Smooth muscle cell (in vitro differentiated cells): ENCODE measurements around the gene INTS1. TPM values are rescaled to one million over a fixed set of nuclear protein-coding genes. Genes with fewer than 3 reads are reported as not detected.

Experiments used
- DNase-seq: peaks from one replicate; lab custom pipeline; 2025; ENCODE audit not compliant: unreplicated experiment; lab: John Stamatoyannopoulos, UW
- H2AFZ ChIP-seq: fragments of 200-600 bp; sonication (generic); 2 replicates; pipeline ENCODE4 v1.6.0; 2016; ENCODE audit warnings: antibody characterized with exemption, low read depth, mild to moderate bottlenecking
- H3F3A ChIP-seq: fragments of 200-600 bp; sonication (generic); 2 replicates; pipeline ENCODE4 v1.6.0; 2017; ENCODE audit warnings: antibody characterized with exemption, low read depth
- H3K27ac ChIP-seq: fragments of 200-600 bp; sonication (generic); 2 replicates; pipeline ENCODE4 v1.5.1; 2016; ENCODE audit warnings: low read depth, mild to moderate bottlenecking
- H3K27me3 ChIP-seq: fragments of 200-600 bp; sonication (generic); 2 replicates; pipeline ENCODE4 v1.6.1; 2016; ENCODE audit warnings: low read depth, mild to moderate bottlenecking
- H3K36me3 ChIP-seq: fragments of 200-600 bp; sonication (generic); 2 replicates; pipeline ENCODE4 v1.5.1; 2016; ENCODE audit warnings: low read depth
- H3K4me1 ChIP-seq: fragments of 200-600 bp; sonication (generic); 2 replicates; pipeline ENCODE4 v1.5.1; 2016; ENCODE audit warnings: low read depth
- H3K4me2 ChIP-seq: fragments of 200-600 bp; sonication (generic); 2 replicates; pipeline ENCODE4 v1.6.0; 2016; ENCODE audit warnings: mild to moderate bottlenecking
- H3K4me3 ChIP-seq: fragments of 200-600 bp; sonication (generic); 2 replicates; pipeline ENCODE4 v1.5.1; 2016; ENCODE audit warnings: mild to moderate bottlenecking
- H3K79me2 ChIP-seq: fragments of 200-600 bp; sonication (generic); 2 replicates; pipeline ENCODE4 v1.6.0; 2016; ENCODE audit warnings: low read depth, mild to moderate bottlenecking
- H3K9ac ChIP-seq: fragments of 200-600 bp; sonication (generic); 2 replicates; pipeline ENCODE4 v1.6.0; 2016; ENCODE audit warnings: low read depth
- H3K9me3 ChIP-seq: fragments of 200-600 bp; sonication (generic); replicated peaks from 2 replicates; pipeline ENCODE4 v1.5.1; 2016; ENCODE audit warnings: low read depth
- H4K20me1 ChIP-seq: fragments of 200-600 bp; sonication (generic); 2 replicates; pipeline ENCODE4 v1.6.0; 2016; ENCODE audit warnings: low read depth
- CTCF ChIP-seq: fragments of 200-600 bp; sonication (generic); IDR thresholded peaks from 2 replicates; pipeline ENCODE4 v1.5.1; 2017; ENCODE audit warnings: borderline replicate concordance, mild to moderate bottlenecking, antibody characterized with exemption; ENCODE audit not compliant: insufficient read depth, poor library complexity, severe bottlenecking
- WGBS: methylation state at CpG from one replicate; pipeline ENCODE4 v1.1.7; 2016; ENCODE audit warnings: low lambda C conversion rate; 5-methylcytosine and 5-hydroxymethylcytosine counted together
- polyA plus RNA-seq: library from polyadenylated mRNA; unstranded; fragments of >200 nt; fragmentation: Nextera tagmentation; extraction: Ambion mirVana; gene quantifications from 2 replicates; pipeline ENCODE4 v1.2.1, GENCODE V29; 2016
- total RNA-seq: library from RNA; depleted of rRNA; stranded (reverse); fragments of >200 nt; gene quantifications from 2 replicates; pipeline ENCODE4 v1.2.3, GENCODE V29; 2014

The INTS1 gene
- total and polyA plus RNA-seq, 2 experiments from 2014 or later: 18.2 to 51.2 TPM

GRCh38 chr7:1434891-1435670, 69.1 kb downstream of the INTS1 start:
- no peak overlapping the region for H3K9ac ChIP-seq
- peaks cover 4% of the 10 kb centered on the region for H4K20me1 ChIP-seq
- H3K36me3 ChIP-seq: no peaks in the 10 kb centered on the region
- H2AFZ ChIP-seq: no peak overlapping the region
- H3K79me2 ChIP-seq: no peaks in the 10 kb centered on the region
- no peaks in the 10 kb centered on the region for H3K27me3 ChIP-seq
- WGBS: 93% methylated on average over 18 of the region's 22 CpGs
- no peaks in the 10 kb centered on the region for H3K9me3 ChIP-seq
- H3K4me1 ChIP-seq: no peaks in the 10 kb centered on the region
- no peak overlapping the region for H3K27ac ChIP-seq
- H3K4me2 ChIP-seq: no peak overlapping the region
- no peak for DNase-seq
- no peaks in the 10 kb centered on the region for H3F3A ChIP-seq
- no peak for TF ChIP-seq CTCF
- no peak overlapping the region for H3K4me3 ChIP-seq

GRCh38 chr7:1434165-1434718, 69.9 kb downstream of the INTS1 start:
- Histone ChIP-seq H3K9me3 (no peaks in the 10 kb centered on the region), H3K36me3 (no peaks in the 10 kb centered on the region), H3K27ac (no peak overlapping the region), H3K9ac (no peak overlapping the region), H3F3A (no peaks in the 10 kb centered on the region), H3K4me2 (no peak overlapping the region), H3K27me3 (no peaks in the 10 kb centered on the region), H2AFZ (no peak overlapping the region), H4K20me1 (peaks cover 4% of the 10 kb centered on the region), H3K4me3 (no peak overlapping the region), H3K4me1 (no peaks in the 10 kb centered on the region), H3K79me2 (no peaks in the 10 kb centered on the region)
- TF ChIP-seq CTCF: no peak
- DNase-seq: no peak
- WGBS: 97% methylated on average over 35 of the region's 35 CpGs

- no peaks in the 10 kb centered on the region for H3K79me2 ChIP-seq
- no peaks in the 10 kb centered on the region for H3K9me3 ChIP-seq
- H3K27me3 ChIP-seq: no peaks in the 10 kb centered on the region
- no peak for DNase-seq
- H3K4me1 ChIP-seq: no peaks in the 10 kb centered on the region
- no peak overlapping the region for H3K4me2 ChIP-seq
- no peaks in the 10 kb centered on the region for H3F3A ChIP-seq
- TF ChIP-seq CTCF: no peak
- H2AFZ ChIP-seq: no peak overlapping the region
- WGBS: 88% methylated on average over 25 of the region's 25 CpGs
- no peak overlapping the region for H3K27ac ChIP-seq
- H3K4me3 ChIP-seq: no peak overlapping the region
- no peak overlapping the region for H3K9ac ChIP-seq
- peaks cover 4% of the 10 kb centered on the region for H4K20me1 ChIP-seq
- H3K36me3 ChIP-seq: no peaks in the 10 kb centered on the region
Measured at GRCh38 chr7:1433128-1433920, 70.9 kb downstream of the INTS1 start.
